D721Med (cell line): ENCODE data around the gene SF1.

Source experiments
- DNase-seq: peaks from one replicate; pipeline ENCODE4 v3.0.0; 2011; ENCODE audit warnings: low spot score; ENCODE audit not compliant: insufficient read length
- FAIRE-seq: peaks from 2 replicates; lab custom pipeline; 2011; peaks lifted over from hg19 to GRCh38; lab: Jason Lieb, UNC
- CTCF ChIP-seq: IDR thresholded peaks from 2 replicates; pipeline ENCODE4 v1.5.1; 2012; ENCODE audit warnings: mild to moderate bottlenecking, control low read depth; ENCODE audit not compliant: insufficient read depth; ENCODE audit errors: missing control alignments

Gene SF1

GRCh38 chr11:64814712-64815187, 36.4 kb upstream of the SF1 start:
- no peak for FAIRE-seq
- no peak for DNase-seq
- no peak for TF ChIP-seq CTCF

GRCh38 chr11:64813826-64814225, 35.5 kb upstream of the SF1 start:
- FAIRE-seq (no peak), DNase-seq (no peak)
- TF ChIP-seq CTCF, result no peak

- FAIRE-seq (no peak), DNase-seq (no peak)
- TF ChIP-seq CTCF, result no peak
Measured at GRCh38 chr11:64810891-64811272, 32.5 kb upstream of the SF1 start.

- TF ChIP-seq CTCF, result no peak
- FAIRE-seq, result no peak
- peak; percentile 98 for DNase-seq
Measured at GRCh38 chr11:64810271-64810890, 32.0 kb upstream of the SF1 start, which contains the start of gene MEN1. Gene MEN1, minus strand, starts transcription at chr11:64810551. Its CDS starts 442 bp downstream, at chr11:64810109.

- no peak for FAIRE-seq
- TF ChIP-seq CTCF, result no peak
- no peak for DNase-seq
Measured at GRCh38 chr11:64809781-64810241, 31.5 kb upstream of the SF1 start.

GRCh38 chr11:64805481-64805880, 27.1 kb upstream of the SF1 start:
- no peak for TF ChIP-seq CTCF
- FAIRE-seq (no peak), DNase-seq (no peak)

GRCh38 chr11:64804346-64805210, 26.2 kb upstream of the SF1 start:
- DNase-seq, result no peak
- TF ChIP-seq CTCF, result no peak
- FAIRE-seq, result no peak
